ENCODE data around the gene WIPF3.

WIPF3 gene

GRCh38 chr7:29809533-29810155 is 3.3 kb downstream of the WIPF3 start:
- no peak for DNase-seq (ENCODE audit: low read depth, low spot score)

- no peak for DNase-seq (ENCODE audit: low read depth, low spot score)
Measured at GRCh38 chr7:29810297-29810696, 4.0 kb downstream of the WIPF3 start.

- DNase-seq (ENCODE audit: low read depth, low spot score): no peak
Measured at GRCh38 chr7:29810813-29811482, 4.6 kb downstream of the WIPF3 start.

GRCh38 chr7:29811586-29811985 is 5.3 kb downstream of the WIPF3 start:
- no peak for DNase-seq (ENCODE audit: low read depth, low spot score)

GRCh38 chr7:29812185-29812876 is 6.0 kb downstream of the WIPF3 start:
- no peak for DNase-seq (ENCODE audit: low read depth, low spot score)

- no peak for DNase-seq (ENCODE audit: low read depth, low spot score)
Measured at GRCh38 chr7:29815181-29816105, 9.1 kb downstream of the WIPF3 start.

- DNase-seq (ENCODE audit: low read depth, low spot score): no peak
Measured at GRCh38 chr7:29818308-29818707, 12.0 kb downstream of the WIPF3 start.

- DNase-seq (ENCODE audit: low read depth, low spot score): no peak
Measured at GRCh38 chr7:29825775-29826529, 19.6 kb downstream of the WIPF3 start.

- DNase-seq (ENCODE audit: low read depth, low spot score): no peak
Measured at GRCh38 chr7:29826530-29826822, 20.2 kb downstream of the WIPF3 start.

GRCh38 chr7:29826904-29827303 is 20.6 kb downstream of the WIPF3 start:
- DNase-seq (ENCODE audit: low read depth, low spot score): no peak

GRCh38 chr7:29831705-29832104 is 25.4 kb downstream of the WIPF3 start:
- no peak for DNase-seq (ENCODE audit: low read depth, low spot score)

GRCh38 chr7:29833929-29834328 is 27.6 kb downstream of the WIPF3 start:
- DNase-seq (ENCODE audit: low read depth, low spot score): no peak

GRCh38 chr7:29835718-29836117 is 29.4 kb downstream of the WIPF3 start:
- DNase-seq (ENCODE audit: low read depth, low spot score): no peak

- no peak for DNase-seq (ENCODE audit: low read depth, low spot score)
Measured at GRCh38 chr7:29839302-29839701, 33.0 kb downstream of the WIPF3 start.

- DNase-seq (ENCODE audit: low read depth, low spot score): no peak
Measured at GRCh38 chr7:29839921-29840320, 33.6 kb downstream of the WIPF3 start.

- DNase-seq (ENCODE audit: low read depth, low spot score): no peak
Measured at GRCh38 chr7:29840701-29841100, 34.4 kb downstream of the WIPF3 start.

- DNase-seq (ENCODE audit: low read depth, low spot score): no peak
Measured at GRCh38 chr7:29841926-29842701, 35.8 kb downstream of the WIPF3 start.

GRCh38 chr7:29843093-29843492 is 36.8 kb downstream of the WIPF3 start:
- peak; percentile 18 for DNase-seq (ENCODE audit: low read depth, low spot score)

GRCh38 chr7:29843726-29844125 is 37.4 kb downstream of the WIPF3 start:
- no peak for DNase-seq (ENCODE audit: low read depth, low spot score)

GRCh38 chr7:29844559-29844958 is 38.3 kb downstream of the WIPF3 start:
- DNase-seq (ENCODE audit: low read depth, low spot score): no peak

GRCh38 chr7:29847496-29847895 is 41.2 kb downstream of the WIPF3 start:
- no peak for DNase-seq (ENCODE audit: low read depth, low spot score)
